Measurements from ENCODE around the gene GUCY2C.

GRCh38 chr12:14651371-14651770 is 45.0 kb downstream of the GUCY2C start:
- TF ChIP-seq CTCF (IDR thresholded peaks at IDR 0.05 in 2 of 3, conservative IDR thresholded peaks at IDR 0.05 in 1 of 3; ENCODE audit: control insufficient read depth in 2 of 3, extremely low read depth in 1 of 3, insufficient read depth in 1 of 3, low read depth in 3 of 3, low read length in 3 of 3): no peak
- TF ChIP-seq FOS (IDR thresholded peaks at IDR 0.05; ENCODE audit: borderline replicate concordance, extremely low read depth, insufficient read length): no peak

All from GM12878 (cell line).